Duodenal mucosa (tissue), 2 donors: Measurements from ENCODE around the gene ATG4B.

Source experiments
- H3K27ac ChIP-seq: one replicate; pipeline ENCODE4 v1.7.0; 2013; ENCODE audit warnings: low read depth, low read length
- H3K27me3 ChIP-seq, 2 donors: one replicate each; pipeline ENCODE4 v1.7.0; 2013; ENCODE audit warnings: low read length in 2 of 2, control low read depth in 1 of 2; ENCODE audit not compliant: insufficient read depth in 2 of 2, control insufficient read depth in 1 of 2
- H3K36me3 ChIP-seq, 2 donors: one replicate each; pipeline ENCODE4 v1.7.0; 2013; ENCODE audit warnings: low read length in 2 of 2, control low read depth in 1 of 2; ENCODE audit not compliant: insufficient read depth in 2 of 2, control insufficient read depth in 1 of 2
- H3K4me1 ChIP-seq, 2 donors: one replicate each; pipeline ENCODE4 v1.7.0; 2013; ENCODE audit warnings: low read length in 2 of 2, control low read depth in 1 of 2; ENCODE audit not compliant: insufficient read depth in 2 of 2, control insufficient read depth in 1 of 2
- H3K4me3 ChIP-seq, 2 donors: one replicate each; pipeline ENCODE4 v1.7.0; 2013; ENCODE audit warnings: low read length in 2 of 2, low read depth in 1 of 2
- H3K9ac ChIP-seq, 2 donors: one replicate each; pipeline ENCODE4 v1.7.0; 2013; ENCODE audit warnings: low read length in 2 of 2, low read depth in 1 of 2
- H3K9me3 ChIP-seq, 2 donors: one replicate each; pipeline ENCODE4 v1.7.0; 2013; ENCODE audit warnings: low read length in 2 of 2, control low read depth in 1 of 2; ENCODE audit not compliant: control insufficient read depth in 1 of 2

Gene ATG4B

GRCh38 chr2:241612156-241613016, 25.1 kb upstream of the ATG4B start:
- Histone ChIP-seq H3K27me3 (no peaks in the 10 kb centered on the region), H3K4me3 (no peak overlapping the region), H3K36me3 (peaks cover 4 to 15% of the 10 kb centered on the region in 2 donors), H3K27ac (no peak overlapping the region), H3K4me1 (peaks cover 9% of the 10 kb centered on the region in 2 donors), H3K9ac (no peak overlapping the region), H3K9me3 (no peaks in the 10 kb centered on the region)

- Histone ChIP-seq H3K9ac (no peak overlapping the region), H3K27ac (no peak overlapping the region), H3K36me3 (peaks cover 4 to 11% of the 10 kb centered on the region in 2 donors), H3K9me3 (no peaks in the 10 kb centered on the region), H3K27me3 (no peaks in the 10 kb centered on the region), H3K4me1 (peaks cover 12 to 14% of the 10 kb centered on the region in 2 donors), H3K4me3 (no peak overlapping the region)
Measured at GRCh38 chr2:241613017-241613780, 24.3 kb upstream of the ATG4B start.

DNA sequence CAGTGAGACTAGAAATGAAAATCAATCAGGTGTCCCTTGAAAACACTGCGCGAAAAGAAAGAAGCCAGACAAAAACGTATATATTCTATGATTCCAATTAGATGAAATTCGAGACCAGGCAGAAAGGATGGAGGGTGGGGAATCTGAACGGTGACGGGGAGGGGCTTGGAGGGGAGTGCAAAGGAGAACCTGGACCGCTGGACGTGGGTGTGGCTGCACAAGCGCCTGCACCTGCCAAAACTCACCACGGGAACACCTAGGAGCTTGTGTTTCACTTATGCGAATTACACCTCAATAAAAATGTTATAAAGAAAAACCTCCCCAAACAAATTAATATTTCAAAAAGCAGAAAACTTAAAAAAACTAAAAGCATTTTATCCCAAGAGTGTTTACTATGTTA, 22.5 kb upstream of the ATG4B start:
- Histone ChIP-seq H3K9ac (no peak overlapping the region), H3K4me1 (peaks cover 8 to 14% of the 10 kb centered on the region in 2 donors), H3K4me3 (no peak overlapping the region), H3K27me3 (no peaks in the 10 kb centered on the region), H3K9me3 (no peaks in the 10 kb centered on the region), H3K27ac (no peak overlapping the region), H3K36me3 (peaks cover 4 to 15% of the 10 kb centered on the region in 2 donors)

DNA sequence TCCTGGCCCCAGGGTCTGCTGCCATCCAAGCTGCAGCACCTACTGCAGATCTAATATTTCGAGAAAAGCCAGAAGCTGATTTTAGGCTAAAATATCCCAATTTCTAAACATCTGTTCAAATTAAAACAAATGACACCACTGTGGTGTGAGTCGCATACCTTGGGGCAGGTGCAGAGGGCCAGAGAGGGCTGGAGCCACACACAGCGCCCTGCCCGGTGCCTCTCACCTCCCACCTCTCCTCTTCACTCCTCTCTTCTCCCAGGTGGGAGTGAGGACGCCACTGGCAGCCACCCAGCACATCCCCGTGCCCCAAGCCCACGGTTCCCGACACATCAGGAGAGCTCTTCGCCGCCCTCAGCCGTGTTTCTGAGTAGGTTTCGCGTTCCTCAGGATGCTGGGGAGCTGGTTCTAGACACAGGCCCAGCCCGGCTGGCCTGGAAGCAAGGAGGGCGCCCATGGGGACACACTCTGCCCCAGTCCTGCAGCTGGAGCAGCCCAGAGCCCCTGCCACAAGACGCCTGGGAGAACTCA, 21.9 kb upstream of the ATG4B start:
- H3K4me1 ChIP-seq: peaks cover 8 to 13% of the 10 kb centered on the region in 2 donors
- peaks cover 4 to 21% of the 10 kb centered on the region in 2 donors for H3K36me3 ChIP-seq
- no peak overlapping the region for H3K4me3 ChIP-seq
- no peak overlapping the region for H3K27ac ChIP-seq
- H3K27me3 ChIP-seq: no peaks in the 10 kb centered on the region
- no peak overlapping the region for H3K9ac ChIP-seq
- no peaks in the 10 kb centered on the region for H3K9me3 ChIP-seq

DNA sequence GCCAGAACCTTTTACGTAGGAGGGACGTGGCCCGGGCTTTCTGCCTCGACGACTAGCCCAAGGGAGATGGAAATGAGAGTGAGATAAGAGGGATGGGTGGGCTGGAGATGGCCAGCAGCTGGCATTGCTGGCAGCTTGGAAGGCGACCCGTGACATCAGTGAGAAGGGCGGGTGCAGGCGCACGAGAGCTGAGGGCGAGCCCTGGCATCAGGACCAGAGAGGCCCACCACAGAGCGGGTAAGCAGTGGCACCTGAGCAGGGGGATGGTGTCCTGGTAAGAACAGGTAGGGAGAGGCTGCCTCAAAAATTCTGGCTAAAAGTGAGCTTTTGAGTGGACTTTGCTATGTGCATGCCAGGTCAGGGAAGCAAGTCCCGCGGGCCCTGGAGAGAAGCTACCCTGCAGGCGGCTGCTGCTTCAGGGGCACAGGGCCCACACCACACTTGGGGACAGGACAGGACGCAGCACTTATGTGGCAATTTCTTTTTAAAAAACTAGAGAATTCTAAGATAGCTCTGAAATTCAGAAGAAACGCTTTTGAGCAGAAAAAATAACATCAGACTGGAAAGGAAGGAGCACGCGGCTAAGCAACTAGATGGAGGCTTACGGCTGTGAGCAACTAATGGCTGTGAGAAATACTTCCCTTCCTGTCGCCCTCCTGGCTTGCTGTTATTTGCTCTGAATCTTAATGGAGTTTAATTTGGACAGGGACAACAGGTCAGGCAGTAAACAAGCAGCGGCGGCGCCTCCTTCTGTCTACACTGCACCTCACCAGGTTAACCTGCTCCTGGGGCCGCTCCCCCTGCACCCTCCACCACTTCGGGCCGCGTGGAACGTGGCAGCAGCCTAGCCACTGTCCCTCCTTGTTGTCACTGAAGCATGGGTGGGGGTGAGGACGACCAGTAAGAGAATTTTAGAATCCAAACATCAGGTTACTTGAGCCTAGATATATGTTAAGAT, 21.0 kb upstream of the ATG4B start:
- H3K4me1 ChIP-seq: peaks cover 2 to 11% of the 10 kb centered on the region in 2 donors
- H3K4me3 ChIP-seq: peak overlapping the region; percentile 53 to 64
- no peaks in the 10 kb centered on the region for H3K9me3 ChIP-seq
- peaks cover 4 to 21% of the 10 kb centered on the region in 2 donors for H3K36me3 ChIP-seq
- peak overlapping the region in 1 of 2 donors; percentile 46 for H3K9ac ChIP-seq
- H3K27ac ChIP-seq: no peak overlapping the region
- no peaks in the 10 kb centered on the region for H3K27me3 ChIP-seq

- peaks cover 2 to 11% of the 10 kb centered on the region in 2 donors for H3K4me1 ChIP-seq
Measured at GRCh38 chr2:241617431-241618154, 19.9 kb upstream of the ATG4B start.

GRCh38 chr2:241618296-241618805, 19.1 kb upstream of the ATG4B start:
- Histone ChIP-seq H3K27me3 (no peaks in the 10 kb centered on the region), H3K9ac (no peak overlapping the region), H3K9me3 (no peaks in the 10 kb centered on the region), H3K27ac (no peak overlapping the region), H3K4me3 (no peak overlapping the region), H3K4me1 (peaks cover 2 to 11% of the 10 kb centered on the region in 2 donors), H3K36me3 (peaks cover 0 to 17% of the 10 kb centered on the region in 2 donors)

More at GRCh38 chr2:241617431-241618154, 19.9 kb upstream of the ATG4B start:
- peak overlapping the region; percentile 46 to 52 for H3K9ac ChIP-seq
- no peaks in the 10 kb centered on the region for H3K9me3 ChIP-seq
- H3K27me3 ChIP-seq: no peaks in the 10 kb centered on the region
- H3K27ac ChIP-seq: peak overlapping the region; percentile 11
- H3K4me3 ChIP-seq: peak overlapping the region; percentile 53 to 64
- peaks cover 2 to 19% of the 10 kb centered on the region in 2 donors for H3K36me3 ChIP-seq

DNA sequence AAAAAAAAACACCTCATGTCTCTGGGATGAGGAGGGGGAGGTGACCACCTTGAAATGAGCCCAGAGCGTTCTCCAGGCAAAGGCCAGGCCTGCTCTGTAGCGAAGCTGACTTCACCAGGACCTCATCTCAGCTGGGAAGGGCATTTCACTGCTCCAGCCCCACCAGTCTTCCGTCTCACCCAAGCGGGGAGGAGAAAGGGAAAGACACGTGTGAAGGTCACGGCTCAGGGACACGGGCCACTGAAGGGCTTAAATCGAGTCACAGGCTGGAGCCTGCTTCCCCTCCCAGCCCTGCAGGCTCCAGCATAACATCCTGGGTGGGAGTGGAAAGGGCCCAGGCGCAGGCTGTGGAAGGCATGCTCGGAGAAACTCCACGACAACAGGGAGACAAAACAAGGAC, 18.7 kb upstream of the ATG4B start:
- Histone ChIP-seq H3K9ac (no peak overlapping the region), H3K27ac (no peak overlapping the region), H3K4me3 (no peak overlapping the region), H3K4me1 (peaks cover 2 to 11% of the 10 kb centered on the region in 2 donors), H3K9me3 (no peaks in the 10 kb centered on the region), H3K27me3 (no peaks in the 10 kb centered on the region), H3K36me3 (peaks cover 0 to 17% of the 10 kb centered on the region in 2 donors)
